ENCODE measurements around the gene ARL3.

GRCh38 chr10:102682981-102683380 is 31.2 kb downstream of the ARL3 start:
- TF ChIP-seq, protein P1, sequence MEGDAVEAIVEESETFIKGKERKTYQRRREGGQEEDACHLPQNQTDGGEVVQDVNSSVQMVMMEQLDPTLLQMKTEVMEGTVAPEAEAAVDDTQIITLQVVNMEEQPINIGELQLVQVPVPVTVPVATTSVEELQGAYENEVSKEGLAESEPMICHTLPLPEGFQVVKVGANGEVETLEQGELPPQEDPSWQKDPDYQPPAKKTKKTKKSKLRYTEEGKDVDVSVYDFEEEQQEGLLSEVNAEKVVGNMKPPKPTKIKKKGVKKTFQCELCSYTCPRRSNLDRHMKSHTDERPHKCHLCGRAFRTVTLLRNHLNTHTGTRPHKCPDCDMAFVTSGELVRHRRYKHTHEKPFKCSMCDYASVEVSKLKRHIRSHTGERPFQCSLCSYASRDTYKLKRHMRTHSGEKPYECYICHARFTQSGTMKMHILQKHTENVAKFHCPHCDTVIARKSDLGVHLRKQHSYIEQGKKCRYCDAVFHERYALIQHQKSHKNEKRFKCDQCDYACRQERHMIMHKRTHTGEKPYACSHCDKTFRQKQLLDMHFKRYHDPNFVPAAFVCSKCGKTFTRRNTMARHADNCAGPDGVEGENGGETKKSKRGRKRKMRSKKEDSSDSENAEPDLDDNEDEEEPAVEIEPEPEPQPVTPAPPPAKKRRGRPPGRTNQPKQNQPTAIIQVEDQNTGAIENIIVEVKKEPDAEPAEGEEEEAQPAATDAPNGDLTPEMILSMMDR (conservative IDR thresholded peaks at IDR 0.05 in 1 of 2, IDR thresholded peaks at IDR 0.05 in 1 of 2; ENCODE audit: extremely low read depth in 1 of 2, insufficient read depth in 1 of 2, low read depth in 1 of 2, low read length in 2 of 2) = no peak
- TF ChIP-seq EZH2 (IDR thresholded peaks at IDR 0.05; ENCODE audit: borderline replicate concordance, low read length) = no peak

Data from mammary epithelial cell (primary cell).